Osteoblast (primary cell): ENCODE results near the gene SETD1A. TPM values are rescaled to one million over a fixed set of nuclear protein-coding genes. Genes with fewer than 3 reads are reported as not detected.
A peak's percentile ranks its signal among the peaks of the same experiment; 100 is the strongest.

Source experiments
- DNase-seq: peaks from one replicate; pipeline ENCODE4 v3.0.0; 2011; ENCODE audit warnings: low spot score, mixed read lengths; ENCODE audit not compliant: insufficient read length; ENCODE audit errors: missing footprints
- H2AFZ ChIP-seq: 2 replicates; pipeline ENCODE4 v1.6.0; 2011; ENCODE audit warnings: mild to moderate bottlenecking, low read length
- H3K27ac ChIP-seq: 2 replicates; pipeline ENCODE4 v1.5.1; 2011; ENCODE audit warnings: mild to moderate bottlenecking, low read depth, low read length, moderate library complexity
- H3K27me3 ChIP-seq: 2 replicates; pipeline ENCODE4 v1.6.0; 2012; ENCODE audit warnings: mild to moderate bottlenecking, control low read depth, inconsistent platforms, low read length, moderate library complexity; ENCODE audit not compliant: insufficient read depth
- H3K36me3 ChIP-seq: 2 replicates; pipeline ENCODE4 v1.5.1; 2011; ENCODE audit warnings: mild to moderate bottlenecking, low read length, control low read depth, moderate library complexity; ENCODE audit not compliant: insufficient read depth
- H3K4me1 ChIP-seq: 2 replicates; pipeline ENCODE4 v1.5.1; 2011; ENCODE audit warnings: mild to moderate bottlenecking, low read length, control low read depth, moderate library complexity; ENCODE audit not compliant: insufficient read depth
- H3K4me2 ChIP-seq: 2 replicates; pipeline ENCODE4 v1.6.0; 2011; ENCODE audit warnings: mild to moderate bottlenecking, low read length; ENCODE audit not compliant: insufficient read depth
- H3K4me3 ChIP-seq: fragments of 200-600 bp; sonication (generic); 3 replicates; pipeline ENCODE4 v1.5.1; 2012; ENCODE audit warnings: mild to moderate bottlenecking, low read length, inconsistent platforms; ENCODE audit not compliant: insufficient read depth
- H3K79me2 ChIP-seq: 2 replicates; pipeline ENCODE4 v1.6.0; 2012; ENCODE audit warnings: mild to moderate bottlenecking, low read length, control low read depth, inconsistent platforms; ENCODE audit not compliant: insufficient read depth
- H3K9me3 ChIP-seq: 2 replicates; pipeline ENCODE4 v1.5.1; 2011; ENCODE audit warnings: low read depth, low read length, control low read depth
- H4K20me1 ChIP-seq: 2 replicates; pipeline ENCODE4 v1.6.0; 2012; ENCODE audit warnings: mild to moderate bottlenecking, low read length, control low read depth; ENCODE audit not compliant: insufficient read depth
- CTCF ChIP-seq: IDR thresholded peaks from 2 replicates; pipeline ENCODE4 v1.5.1; 2011; ENCODE audit warnings: mild to moderate bottlenecking, low read depth, low read length, moderate library complexity; ENCODE audit errors: extremely low read depth
- total RNA-seq: library from RNA; depleted of rRNA; stranded (reverse); fragments of >200 nt; gene quantifications from 2 replicates; pipeline ENCODE4 v1.2.3, GENCODE V29; 2012

The SETD1A gene
- total RNA-seq, 1 donor: 2.2 TPM

GRCh38 chr16:30922420-30922959, 35.1 kb upstream of the SETD1A start:
- peaks cover 9% of the 10 kb centered on the region for H4K20me1 ChIP-seq
- no peaks in the 10 kb centered on the region for H3K27me3 ChIP-seq
- peak overlapping the region; percentile 76 for H3K4me2 ChIP-seq
- no peak for TF ChIP-seq CTCF
- H3K36me3 ChIP-seq: peaks cover 17% of the 10 kb centered on the region
- H3K4me1 ChIP-seq: peaks cover 18% of the 10 kb centered on the region
- H3K9me3 ChIP-seq: no peaks in the 10 kb centered on the region
- H3K4me3 ChIP-seq: peak overlapping the region; percentile 76
- peak overlapping the region; percentile 97 for H2AFZ ChIP-seq
- DNase-seq: peak; percentile 99
- H3K79me2 ChIP-seq: peaks cover 7% of the 10 kb centered on the region
- H3K27ac ChIP-seq: peak overlapping the region; percentile 77

DNA sequence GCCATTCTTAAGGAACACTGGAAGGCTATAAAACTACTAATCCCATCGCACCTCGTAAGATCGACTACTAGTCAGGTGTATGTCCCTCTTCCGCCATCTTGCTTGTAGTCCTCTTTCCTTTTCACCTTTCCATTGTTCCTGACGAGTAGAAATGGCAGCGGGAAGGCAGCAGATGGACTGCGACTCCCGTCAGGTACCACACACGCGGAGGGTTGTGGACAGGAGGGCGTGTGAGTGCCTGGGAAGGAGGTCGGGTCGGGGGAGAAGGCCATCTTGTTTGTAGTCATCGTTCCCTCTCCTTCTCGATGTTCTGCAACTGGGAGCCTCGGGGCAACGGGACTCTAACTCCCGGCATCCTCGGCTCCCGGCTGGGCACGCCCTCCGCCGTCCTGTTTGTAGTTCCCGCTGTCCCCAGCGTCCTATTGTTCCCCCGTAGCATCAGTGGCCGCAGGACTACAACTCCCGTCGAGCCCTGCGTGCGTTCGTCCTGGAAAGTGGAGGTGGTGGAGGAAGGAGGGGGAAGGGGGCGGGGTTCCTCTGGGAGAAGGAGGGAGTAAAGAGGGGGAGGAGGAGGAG, 34.5 kb upstream of the SETD1A start:
- TF ChIP-seq CTCF: no peak
- Histone ChIP-seq H3K79me2 (peaks cover 7% of the 10 kb centered on the region), H3K4me2 (peak overlapping the region; percentile 82), H3K27me3 (no peaks in the 10 kb centered on the region), H3K36me3 (peaks cover 17% of the 10 kb centered on the region), H4K20me1 (peaks cover 9% of the 10 kb centered on the region), H3K9me3 (no peaks in the 10 kb centered on the region), H3K4me1 (peaks cover 18% of the 10 kb centered on the region), H2AFZ (peak overlapping the region; percentile 94), H3K27ac (peak overlapping the region; percentile 77), H3K4me3 (peak overlapping the region; percentile 76)
- peak; percentile 100 for DNase-seq

- peak within 1 kb of the TSS; percentile 76 for H3K4me3 ChIP-seq
- no peaks in the 10 kb centered on the region for H3K27me3 ChIP-seq
- peaks cover 9% of the 10 kb centered on the region for H4K20me1 ChIP-seq
- H3K27ac ChIP-seq: peak within 1 kb of the TSS; percentile 77
- H3K9me3 ChIP-seq: no peaks in the 10 kb centered on the region
- DNase-seq: peak; percentile 88
- H3K4me1 ChIP-seq: peaks cover 18% of the 10 kb centered on the region
- peaks cover 7% of the 10 kb centered on the region for H3K79me2 ChIP-seq
- peak within 1 kb of the TSS; percentile 82 for H3K4me2 ChIP-seq
- H3K36me3 ChIP-seq: peaks cover 17% of the 10 kb centered on the region
- peak within 1 kb of the TSS; percentile 97 for H2AFZ ChIP-seq
- no peak for TF ChIP-seq CTCF
Measured at GRCh38 chr16:30923554-30924075, 33.9 kb upstream of the SETD1A start, which contains the start of gene FBXL19. Gene FBXL19, plus strand, starts transcription at chr16:30923572. Its CDS starts 2,183 bp downstream, at chr16:30925755.
